HL-60/S4 (cell line): ENCODE results near the gene GADD45B.
"Not testable (repeated sequence)": the region's sequence is repeated elsewhere in the genome, so short reads cannot be mapped to it uniquely, and the experiment has no call there.

Experiments used
- in situ Hi-C: fragments of 300-500 bp; cut with MboI; formaldehyde crosslinking; loops from 2 replicates; pipeline ENCODE4 v1.14.3; 2022; ENCODE audit warnings: low sequenced_read_pairs

GADD45B gene

DNA sequence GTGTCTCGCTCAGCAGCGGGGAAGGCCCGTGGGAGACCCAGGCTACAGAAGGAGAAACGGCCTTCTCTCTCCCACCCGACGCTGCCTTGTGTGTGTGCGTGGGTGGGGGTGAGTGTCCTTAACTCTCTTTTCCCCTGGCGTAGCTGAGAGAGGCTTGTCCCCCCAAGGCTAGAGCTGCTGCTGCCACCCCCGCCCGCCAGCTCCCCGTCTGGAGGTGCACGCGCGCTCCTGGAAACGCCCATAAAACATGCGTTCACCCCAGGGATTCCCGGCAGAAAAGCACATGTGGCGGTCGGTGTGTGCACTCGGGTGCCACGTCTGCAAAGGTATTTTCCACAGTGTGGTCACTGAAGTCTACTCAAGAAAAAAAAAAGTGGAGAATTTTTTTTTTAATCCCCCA is 36.1 kb downstream of the GADD45B start:
- in situ Hi-C loops, result no loop called here

- in situ Hi-C loops, result no loop called here
Observed at GRCh38 chr19:2512523-2513431, 36.9 kb downstream of the GADD45B start.

- in situ Hi-C loops, result no loop called here
Observed at GRCh38 chr19:2514981-2515518, 39.1 kb downstream of the GADD45B start.

DNA sequence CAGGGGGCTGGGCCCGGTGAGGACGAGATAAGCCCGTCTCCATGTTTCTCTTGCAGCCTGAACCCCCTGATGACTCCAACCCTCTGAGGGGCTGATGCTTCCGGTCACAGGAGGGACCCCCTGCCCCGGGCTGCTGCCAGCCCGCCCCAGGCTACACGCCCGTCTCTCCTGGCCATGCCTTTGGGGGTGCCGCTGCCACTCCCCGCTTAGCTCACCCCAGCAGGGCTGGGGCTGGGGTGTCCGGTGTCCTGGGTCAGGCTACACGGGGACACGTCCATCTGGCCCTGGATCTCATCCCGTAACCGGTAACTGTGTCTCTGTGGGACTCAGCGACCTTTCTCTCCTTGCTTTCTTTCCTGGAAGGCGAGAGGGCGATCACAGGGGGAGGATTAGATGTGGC is 40.8 kb downstream of the GADD45B start:
- in situ Hi-C loops, result no loop called here

DNA sequence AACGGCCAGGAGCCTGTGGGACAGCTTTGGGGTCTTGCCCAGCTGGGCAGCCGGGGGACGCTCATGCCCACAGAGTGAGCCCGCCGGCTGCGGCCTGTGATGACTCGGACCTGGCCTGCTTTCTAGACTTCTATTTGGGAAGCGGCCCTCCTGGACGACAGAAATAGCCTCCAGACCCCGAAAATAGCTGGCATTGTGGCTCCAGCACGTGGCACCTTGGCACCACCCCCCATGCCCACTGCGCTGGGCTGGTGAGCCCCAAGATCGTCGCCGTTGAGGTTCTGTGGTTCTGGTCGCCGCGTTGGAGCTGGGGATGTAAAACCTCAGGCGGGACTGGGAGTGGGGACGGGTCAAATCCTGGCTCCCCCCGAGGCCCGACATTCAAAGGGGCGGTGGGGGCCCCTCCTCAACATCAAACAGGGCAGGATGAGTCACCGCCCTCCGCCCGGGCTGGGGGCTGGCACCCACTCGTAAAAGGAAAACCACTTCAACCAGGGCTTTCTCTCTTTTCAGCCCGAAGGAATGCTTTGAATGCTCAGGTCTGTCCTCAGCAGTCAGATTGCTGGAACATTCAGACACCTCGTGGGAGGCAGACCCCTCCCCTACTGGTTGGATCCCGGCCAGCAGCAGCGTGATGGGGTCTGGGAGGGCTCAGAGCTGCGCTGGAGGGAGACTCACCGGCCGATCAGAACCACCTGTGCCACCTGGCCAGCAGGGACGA is 42.1 kb downstream of the GADD45B start:
- in situ Hi-C loops, result no loop called here

GRCh38 chr19:2518856-2519255 is 42.9 kb downstream of the GADD45B start:
- in situ Hi-C loops, result not testable (repeated sequence)

- in situ Hi-C loops, result no loop called here
Observed at GRCh38 chr19:2519482-2519881, 43.6 kb downstream of the GADD45B start.

DNA sequence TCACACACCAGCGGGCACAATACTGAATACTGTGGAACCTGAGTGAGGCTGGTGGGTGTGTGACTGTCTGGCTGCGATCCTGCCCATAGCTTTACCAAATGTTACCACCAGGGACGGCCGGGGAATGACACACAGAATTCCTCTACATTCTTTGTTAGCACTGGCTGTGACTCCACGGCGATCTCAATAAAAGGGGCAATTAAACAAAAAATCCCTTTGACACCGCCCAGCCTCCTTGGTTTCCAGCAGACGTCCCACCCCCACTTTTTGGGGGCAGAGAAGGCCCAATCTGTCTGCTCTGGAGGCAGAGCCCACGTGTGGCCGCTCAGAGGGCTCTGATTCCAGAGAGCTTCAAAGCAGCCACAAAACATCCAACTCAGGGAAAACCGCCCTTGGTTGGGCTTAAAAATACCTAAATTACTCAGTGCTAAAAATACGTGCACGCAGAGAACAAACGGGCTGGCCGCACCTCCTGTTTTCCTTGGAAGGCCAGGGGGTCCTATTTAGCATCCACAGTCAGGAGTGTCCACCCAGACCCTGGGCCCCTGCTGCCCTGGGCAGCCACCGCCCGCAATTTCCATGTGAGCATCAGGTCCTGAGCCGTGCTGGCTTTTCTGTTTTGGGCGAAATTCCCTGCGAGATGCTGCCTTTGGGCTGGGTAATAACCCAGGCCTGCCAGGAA is 47.8 kb downstream of the GADD45B start:
- in situ Hi-C loops, result no loop called here

DNA sequence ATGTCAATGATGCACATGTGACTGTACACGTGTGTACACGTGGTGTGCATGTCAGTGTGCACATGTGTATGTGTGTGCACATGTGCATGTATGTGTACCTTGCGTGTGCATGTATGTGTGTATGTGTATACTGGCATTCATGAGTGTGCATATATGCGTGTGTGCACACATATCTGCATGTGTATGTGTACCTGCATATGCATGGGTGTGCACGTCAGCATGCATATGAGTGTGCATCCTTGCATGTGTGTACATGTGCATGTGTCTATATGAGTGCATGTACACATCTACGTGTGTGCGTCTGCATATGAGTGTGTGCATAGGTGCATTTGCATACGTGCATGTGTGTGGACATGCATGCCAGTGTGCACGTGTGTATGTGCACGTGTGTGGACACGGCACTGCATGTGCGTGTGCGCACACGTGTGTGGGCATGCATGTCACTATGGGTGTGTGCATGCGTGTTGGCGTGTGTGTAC is 48.5 kb downstream of the GADD45B start:
- in situ Hi-C loops, result no loop called here

GRCh38 chr19:2524840-2525723 is 49.2 kb downstream of the GADD45B start:
- in situ Hi-C loops, result no loop called here

GRCh38 chr19:2527171-2527570 is 51.2 kb downstream of the GADD45B start:
- in situ Hi-C loops, result no loop called here

DNA sequence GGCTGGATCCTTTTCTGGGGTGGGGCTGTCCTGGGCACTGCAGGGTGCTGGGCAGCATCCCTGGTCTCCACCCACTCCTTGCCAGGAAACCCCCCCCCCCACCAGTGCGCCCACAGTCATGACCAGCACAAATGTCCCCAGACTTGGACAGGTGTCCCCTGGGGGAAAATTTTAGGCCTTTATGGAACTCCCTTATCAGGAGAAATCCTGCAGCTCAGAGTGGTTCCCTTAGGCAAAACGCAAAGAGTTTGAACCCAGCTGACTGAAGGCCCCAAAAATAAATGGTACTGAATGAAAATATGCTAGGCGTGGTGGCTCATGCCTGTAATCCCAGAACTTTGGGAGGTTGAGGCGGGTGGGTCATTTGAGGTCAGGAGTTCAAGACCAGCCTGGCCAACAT is 51.8 kb downstream of the GADD45B start:
- in situ Hi-C loops, result no loop called here
